Sigmoid colon (tissue), 4 donors: Measurements from ENCODE around the gene INVS.

Experiments
- CTCF ChIP-seq, 4 experiments: fragments of 450-650 bp in 3 of 4; fragments of 200-600 bp in 1 of 4; IDR thresholded peaks; one replicate each; pipeline ENCODE4 v1.5.1; 2016 to 2019; ENCODE audit warnings: antibody characterized with exemption in 4 of 4, mild to moderate bottlenecking in 3 of 4, moderate library complexity in 2 of 4
- EP300 ChIP-seq, 4 donors: sonication (generic); formaldehyde crosslinking; IDR thresholded peaks; one replicate each; pipeline ENCODE4 v1.6.1; 2017; ENCODE audit warnings: antibody characterized with exemption in 4 of 4

GRCh38 chr9:100292414-100292813, 193.4 kb downstream of the INVS start:
- no peak for TF ChIP-seq CTCF (IDR thresholded peaks at IDR 0.05)
- TF ChIP-seq EP300 (IDR thresholded peaks at IDR 0.05) = no peak
